SW 1271 (cell line): ENCODE data around the gene KAT6B.
"Not testable (repeated sequence)": the region's sequence is repeated elsewhere in the genome, so short reads cannot be mapped to it uniquely, and the experiment has no call there.

ENCODE experiments used
- DNase-seq, 2 experiments: peaks; one replicate each; lab custom pipeline; 2025; lab: John Stamatoyannopoulos, UW

The KAT6B gene

GRCh38 chr10:74890460-74890859, 64.1 kb downstream of the KAT6B start:
- no peak for DNase-seq

DNA sequence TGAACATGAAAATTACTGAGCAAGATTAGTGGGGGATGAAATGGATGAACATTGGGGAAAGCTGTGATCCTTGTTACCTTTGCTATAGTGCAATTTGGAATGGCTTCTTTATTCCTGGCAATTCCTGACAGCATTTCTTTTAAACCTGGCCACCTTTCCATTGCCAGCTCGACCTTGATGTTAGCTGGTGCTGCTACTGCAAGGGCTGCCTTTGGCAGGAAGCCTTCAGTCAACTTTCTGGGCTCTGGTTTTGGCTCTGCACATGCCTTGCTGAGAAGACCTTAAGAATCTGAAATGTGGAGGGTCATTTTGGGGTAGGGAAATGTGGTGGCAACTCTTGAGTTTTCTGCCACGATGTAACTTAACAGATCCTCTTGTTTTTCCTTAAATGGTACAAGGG, 64.7 kb downstream of the KAT6B start:
- no peak for DNase-seq

GRCh38 chr10:74892839-74893238, 66.4 kb downstream of the KAT6B start:
- DNase-seq = no peak

DNA sequence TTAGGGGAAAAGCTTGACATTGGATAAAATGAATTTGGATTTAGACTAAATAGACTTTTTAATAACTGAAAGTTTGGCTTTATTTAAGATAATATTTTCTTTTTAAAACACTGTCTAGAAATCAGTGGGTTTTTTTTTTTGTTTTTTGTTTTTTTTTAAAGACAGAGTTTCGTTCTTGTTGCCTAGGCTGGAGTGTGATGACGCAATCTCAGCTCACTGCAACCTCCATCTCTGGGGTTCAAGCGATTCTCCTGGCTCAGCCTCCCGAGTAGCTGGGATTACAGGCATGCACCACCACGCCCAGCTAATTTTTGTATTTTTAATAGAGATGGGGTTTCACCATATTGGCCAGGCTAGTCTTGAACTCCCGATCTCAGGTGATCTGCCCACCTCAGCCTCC, 66.9 kb downstream of the KAT6B start:
- not testable (repeated sequence) for DNase-seq

DNA sequence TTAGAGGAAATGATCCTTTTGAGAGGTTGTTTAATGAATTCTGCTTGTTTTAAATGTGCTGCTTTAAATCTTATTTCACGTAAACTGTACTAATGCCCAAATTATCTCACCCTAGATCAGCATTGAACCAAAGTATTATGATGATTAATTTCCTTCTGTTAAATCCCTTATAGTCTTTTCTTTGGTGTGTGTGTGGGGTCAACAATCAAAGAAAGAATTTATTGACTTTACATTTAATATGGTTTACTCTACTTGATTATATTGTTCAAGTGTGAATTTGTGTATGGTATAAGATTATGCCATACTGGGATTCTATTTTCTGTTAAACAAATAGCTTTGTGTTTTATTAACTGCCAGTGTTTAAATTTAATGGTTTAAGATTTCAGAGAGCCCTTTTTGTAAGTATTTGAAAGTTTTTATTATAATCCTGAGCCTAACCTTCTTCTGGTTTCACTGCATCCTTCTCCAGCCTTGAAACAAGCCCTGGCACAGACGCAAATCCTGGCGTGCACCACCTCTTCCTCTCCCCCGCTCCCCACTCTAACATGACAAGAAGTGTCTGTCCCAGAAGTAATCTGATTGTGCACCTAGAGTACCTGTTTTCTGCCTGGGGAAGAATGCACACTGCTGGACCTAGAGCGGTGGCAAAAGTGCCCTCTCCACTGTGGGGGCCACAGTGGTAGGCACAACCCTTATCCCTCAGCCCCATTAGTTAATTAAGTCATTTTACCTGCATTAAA, 70.6 kb downstream of the KAT6B start:
- DNase-seq = no peak

DNA sequence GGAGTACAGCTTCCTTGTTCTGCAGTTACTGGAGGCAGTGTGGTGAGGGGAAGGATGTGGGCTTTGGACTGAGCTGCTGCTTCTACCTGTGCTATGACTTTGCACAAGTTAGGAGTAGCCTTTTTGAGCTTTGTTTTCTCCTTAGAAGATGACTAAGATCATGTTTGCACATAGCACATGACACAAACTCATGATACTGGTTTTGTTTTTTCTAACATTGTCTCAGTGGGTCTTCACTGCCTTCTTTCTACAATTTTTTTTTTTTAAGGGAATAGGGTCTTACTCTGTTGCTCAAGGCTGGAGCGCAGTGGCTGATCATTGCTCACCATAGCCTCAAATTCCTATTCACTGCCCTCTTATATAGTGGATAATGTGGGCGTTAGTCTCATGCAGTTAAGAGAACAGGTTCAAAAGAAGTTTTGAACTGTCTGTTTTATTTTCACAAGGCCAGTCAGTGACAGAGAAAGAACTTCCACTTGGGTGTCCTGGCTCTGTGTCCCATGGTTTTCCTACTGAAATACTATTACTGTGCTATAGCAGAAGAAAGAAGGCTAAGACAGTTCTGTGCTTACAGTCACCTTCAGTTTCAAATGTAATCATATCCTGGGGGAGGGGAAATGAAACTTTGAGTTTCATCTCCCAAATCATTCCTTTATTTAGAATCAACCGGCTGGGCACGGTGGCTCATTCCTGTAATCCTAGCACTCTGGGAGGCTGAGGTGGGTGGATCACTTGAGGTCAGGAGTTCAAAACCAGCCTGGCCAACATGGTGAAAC, 72.0 kb downstream of the KAT6B start:
- no peak for DNase-seq

- DNase-seq = no peak
Measured at GRCh38 chr10:74900297-74900696, 73.9 kb downstream of the KAT6B start.

GRCh38 chr10:74901301-74901700, 74.9 kb downstream of the KAT6B start:
- no peak for DNase-seq

DNA sequence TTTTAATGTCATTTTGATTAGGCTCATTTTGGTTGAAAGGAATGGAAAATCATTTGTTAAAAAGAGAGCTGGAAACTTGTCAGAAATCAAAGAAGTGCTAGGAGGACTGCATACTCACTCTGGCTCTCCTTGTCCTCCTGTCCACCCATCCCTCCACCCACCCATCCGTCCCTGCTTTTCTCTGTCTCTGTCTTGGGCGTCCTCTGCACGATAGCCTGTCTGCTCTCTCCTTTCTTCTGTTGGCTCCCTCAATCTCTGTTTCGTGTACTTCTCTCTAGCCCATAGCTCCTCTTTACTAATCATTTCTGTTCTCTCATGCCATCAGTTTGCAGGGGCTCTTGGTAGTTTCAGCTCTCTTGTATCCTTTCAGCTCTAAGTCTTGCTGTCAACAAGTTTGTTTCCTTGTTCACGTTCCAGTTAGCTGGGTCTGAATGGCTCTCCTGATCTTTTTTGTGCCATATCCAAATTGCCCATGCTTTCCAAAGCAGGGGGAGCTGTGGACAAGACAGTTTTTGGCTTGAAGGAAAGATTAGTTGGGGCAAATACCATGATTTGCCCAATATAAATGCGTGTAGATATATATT, 75.6 kb downstream of the KAT6B start:
- DNase-seq = no peak

DNA sequence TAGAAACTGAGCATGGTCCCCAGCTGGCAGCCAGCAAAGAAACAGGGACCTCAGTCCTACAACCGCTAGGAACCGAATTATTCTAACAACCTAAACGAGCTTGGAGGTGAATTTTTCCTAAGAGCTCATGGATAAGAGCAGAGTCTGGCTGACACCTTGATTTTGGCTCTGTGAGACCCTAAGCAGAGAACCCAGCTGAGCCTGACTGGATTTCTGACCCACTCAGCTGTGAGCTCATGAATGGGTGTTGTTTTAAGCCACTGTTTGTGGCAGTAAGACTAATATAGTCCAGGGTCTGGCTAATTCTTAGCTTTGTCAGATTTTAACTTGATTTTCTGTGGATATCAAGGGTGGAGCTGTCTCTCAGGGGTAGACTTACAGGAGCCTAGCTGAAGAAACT, 77.1 kb downstream of the KAT6B start:
- no peak for DNase-seq

GRCh38 chr10:74906611-74907198, 80.3 kb downstream of the KAT6B start:
- no peak for DNase-seq

DNA sequence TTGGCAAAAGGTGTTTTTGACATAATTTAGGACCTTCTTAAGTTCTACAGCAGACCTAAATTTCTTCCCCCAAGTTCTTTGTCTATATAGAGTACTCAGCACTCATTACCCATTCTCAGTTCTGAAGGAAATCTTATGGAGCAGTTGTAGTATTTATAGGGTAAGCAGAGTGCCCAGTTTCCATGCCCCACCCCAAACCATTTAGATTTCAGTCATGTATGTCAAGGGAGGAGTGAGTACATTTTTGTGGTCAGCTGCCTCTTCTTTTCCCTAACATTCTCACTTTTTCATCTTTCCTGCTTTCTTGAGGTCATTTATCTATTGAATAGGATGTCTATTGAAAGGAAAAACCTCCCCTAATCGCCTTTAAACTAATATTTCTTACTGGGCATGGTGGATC, 83.3 kb downstream of the KAT6B start:
- DNase-seq = no peak

DNA sequence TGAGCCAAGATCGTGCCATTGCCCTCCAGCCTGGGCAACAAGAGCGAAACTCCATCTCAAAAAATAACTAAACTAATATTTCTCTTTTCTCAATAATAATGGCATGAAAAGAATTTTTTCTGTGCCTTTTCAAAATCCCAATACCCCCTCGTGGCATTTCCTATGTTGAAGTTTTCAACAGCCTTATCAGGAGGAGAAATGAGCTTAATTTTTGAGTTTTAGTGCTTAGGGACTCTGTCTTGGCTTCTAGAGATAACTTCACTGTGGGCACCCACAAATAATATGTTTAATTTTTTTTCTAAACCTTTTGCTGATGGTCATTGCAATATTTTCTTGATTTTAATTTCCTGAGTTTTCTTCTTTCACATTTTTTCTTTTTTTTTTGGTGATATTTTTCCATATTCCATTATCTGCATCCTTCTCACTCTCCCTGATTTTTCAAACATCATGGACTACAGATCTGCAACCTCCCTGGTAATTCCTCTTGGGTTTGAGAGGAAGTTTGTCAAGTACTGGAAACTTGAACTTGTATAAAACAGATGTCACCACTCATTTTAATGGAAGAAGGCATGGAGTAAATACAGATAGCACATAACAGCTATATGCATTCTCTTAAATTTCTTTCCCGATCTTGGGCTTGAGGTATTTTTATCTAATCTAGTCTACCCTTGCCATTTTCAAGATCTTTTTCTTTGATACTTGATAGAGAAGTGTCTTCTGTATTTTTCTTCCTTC, 84.0 kb downstream of the KAT6B start:
- DNase-seq = no peak

DNA sequence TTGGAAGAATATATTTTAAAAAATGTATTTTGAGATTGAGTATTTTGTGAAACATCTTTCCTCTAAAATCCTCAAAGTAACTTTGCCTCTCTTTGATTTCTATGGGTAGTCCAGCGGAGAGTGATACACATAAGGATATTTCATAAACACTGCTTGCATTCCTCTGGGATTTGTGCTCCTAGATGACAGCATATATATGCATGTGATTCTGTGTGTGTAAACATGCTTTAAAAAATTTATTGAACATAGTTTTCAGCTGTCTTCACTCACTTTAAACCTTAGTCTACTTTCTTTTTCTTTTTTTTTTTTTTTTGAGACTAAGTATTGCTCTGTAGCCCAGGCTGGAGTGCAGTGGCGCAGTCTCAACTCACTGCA, 84.6 kb downstream of the KAT6B start:
- no peak for DNase-seq

GRCh38 chr10:74912182-74912581, 85.8 kb downstream of the KAT6B start:
- no peak for DNase-seq

- DNase-seq = no peak
Measured at GRCh38 chr10:74912682-74913081, 86.3 kb downstream of the KAT6B start.

DNA sequence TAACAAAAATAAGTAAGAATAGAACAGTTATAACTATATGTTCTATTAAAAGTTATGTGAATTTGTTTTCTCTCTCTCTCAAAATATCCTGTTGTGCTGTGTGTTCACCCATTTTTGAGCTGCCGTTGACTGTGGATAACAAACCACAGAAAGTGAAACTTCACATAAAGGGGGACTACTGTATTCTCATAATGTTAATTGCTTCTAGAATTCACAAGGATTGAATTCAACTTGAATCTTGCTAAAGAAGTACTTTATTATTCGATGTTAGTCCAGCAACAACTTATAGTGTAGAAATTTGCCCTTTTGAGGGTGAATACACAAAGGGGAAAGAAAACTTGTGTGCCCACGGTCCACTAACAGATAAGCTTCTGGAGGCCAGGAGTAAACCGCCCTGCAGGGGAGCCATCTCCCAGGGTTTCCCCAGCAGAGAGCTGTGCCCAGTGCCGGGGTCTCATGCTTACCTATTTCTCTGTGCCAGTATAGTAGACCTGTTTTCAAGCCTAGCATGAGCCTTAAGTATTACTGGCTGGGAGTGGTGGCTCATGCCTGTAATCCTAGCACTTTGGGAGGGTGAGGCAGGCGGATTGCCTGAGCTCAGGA, 87.1 kb downstream of the KAT6B start:
- no peak for DNase-seq

DNA sequence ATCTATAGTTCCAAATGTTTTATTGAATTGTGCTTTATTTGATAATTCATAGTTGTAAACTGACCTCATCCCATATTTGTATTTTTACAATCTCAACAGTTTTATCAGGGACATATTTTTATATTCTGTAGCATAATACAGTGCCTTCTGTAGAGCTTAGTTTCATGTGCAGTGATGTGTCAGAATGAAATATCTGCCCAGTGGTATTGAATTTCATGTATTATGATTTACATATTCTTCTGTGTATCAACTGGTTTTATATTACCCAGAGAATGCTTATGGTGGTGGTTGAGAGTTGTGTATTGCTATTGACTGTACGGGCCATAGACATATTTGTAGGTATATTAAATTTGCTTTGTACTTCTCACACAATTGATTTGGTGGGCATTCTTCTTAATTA, 89.9 kb downstream of the KAT6B start:
- no peak for DNase-seq

DNA sequence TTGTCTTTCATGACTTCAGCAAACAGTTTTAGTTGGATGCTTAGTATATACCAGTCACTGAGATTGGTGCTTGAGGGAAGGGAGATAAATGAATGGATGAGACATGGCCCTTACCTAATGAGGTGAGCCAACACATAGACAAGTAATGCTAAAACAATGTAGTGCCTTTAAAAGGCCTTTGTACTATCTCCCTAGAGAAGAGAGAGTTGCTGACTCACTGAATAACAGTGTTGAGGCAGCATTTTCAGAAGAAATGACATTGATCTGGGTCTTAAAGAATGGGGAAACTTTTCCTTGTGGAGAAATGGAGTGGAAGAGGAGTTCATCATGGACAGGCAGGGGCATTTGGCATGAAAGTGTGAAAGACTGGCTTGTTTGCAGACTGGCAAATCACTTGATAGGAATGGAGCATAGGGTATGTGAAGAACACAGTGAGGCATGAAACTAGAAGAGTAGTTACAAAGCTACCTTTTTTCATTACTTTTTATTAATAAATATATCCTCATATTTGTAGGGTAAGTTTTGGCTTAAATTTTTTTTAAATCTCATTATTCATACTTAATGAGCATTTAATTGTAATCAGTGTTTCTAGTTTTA, 91.2 kb downstream of the KAT6B start:
- peak in 1 of 2 experiments; percentile 15 for DNase-seq

DNA sequence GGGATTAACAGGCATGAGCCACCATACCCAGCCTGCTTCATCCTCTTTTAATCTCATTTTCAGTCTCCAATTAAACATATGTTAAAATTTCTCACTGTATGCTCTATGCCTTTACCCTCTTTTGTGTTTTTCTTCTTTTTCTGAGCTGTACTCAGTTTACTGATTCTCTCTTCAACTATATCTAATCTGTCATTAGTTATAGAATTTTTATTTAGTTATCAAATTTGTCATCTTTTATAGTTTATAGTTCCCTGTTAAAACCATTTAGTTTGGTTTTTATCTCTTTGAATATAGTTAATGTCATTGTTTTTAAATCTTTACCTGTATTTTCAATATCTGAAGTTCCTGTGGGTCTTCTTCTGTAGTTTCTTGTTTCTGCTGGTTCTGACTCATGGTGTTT, 93.3 kb downstream of the KAT6B start:
- no peak for DNase-seq

DNA sequence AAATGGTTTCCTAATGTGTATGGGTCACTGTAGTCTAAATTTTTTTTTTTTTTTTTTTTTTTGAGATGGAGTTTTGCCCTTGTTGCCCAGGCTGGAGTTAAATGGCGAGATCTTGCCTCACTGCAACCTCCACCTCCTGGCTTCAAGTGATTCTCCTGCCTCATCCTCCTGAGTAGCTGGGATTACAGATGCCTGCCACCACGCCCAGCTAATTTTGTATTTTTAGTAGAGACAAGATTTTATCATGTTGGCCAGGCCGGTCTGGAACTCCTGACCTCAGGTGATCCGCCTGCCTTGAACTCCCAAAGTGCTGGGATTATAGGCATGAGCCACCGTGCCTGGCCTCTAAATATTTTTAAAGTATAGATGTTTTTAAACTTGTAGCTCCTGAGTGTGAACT, 94.7 kb downstream of the KAT6B start:
- not testable (repeated sequence) for DNase-seq
